H1 (cell line): ENCODE measurements around the gene SPATA16. TPM values are rescaled to one million over a fixed set of nuclear protein-coding genes. Genes with fewer than 3 reads are reported as not detected.

Experiments used
- SP1 ChIP-seq: IDR thresholded peaks from 2 replicates; pipeline ENCODE4 v1.6.1; 2011; ENCODE audit warnings: low read depth, low read length
- TBP ChIP-seq: IDR thresholded peaks from 2 replicates; pipeline ENCODE4 v1.6.1; 2011; ENCODE audit warnings: low read depth, low read length, improper control_type of control experiment
- polyA plus RNA-seq, 7 experiments: library from polyadenylated mRNA; depleted of rRNA in 3 of 7; stranded (reverse) in 5 of 7; unstranded in 2 of 7; fragments of >200 nt in 5 of 7; fragments of 200-250 nt in 2 of 7; gene quantifications; 1 replicate in 5 of 7; 2 replicates in 1 of 7; 4 replicates in 1 of 7; pipeline versions ENCODE4 v1.2.1 to v1.2.3, GENCODE V29; 2011 to 2013; ENCODE audit warnings: missing spikeins in 2 of 7, mixed read lengths in 2 of 7
- total RNA-seq: library from RNA; stranded (reverse); fragmentation: NEBNext Ultra II Directional; extraction: Animal tissue kit (Norgen Biotek cat#: 25700); gene quantifications from 2 replicates; pipeline ENCODE4 v1.2.1, GENCODE V29; 2021

The SPATA16 gene
- total and polyA plus RNA-seq, 2 of the 8 experiments (the other 6 are each of a cell fraction or from before 2014, with no cell fraction given), result 0.05 to 2.7 TPM

DNA sequence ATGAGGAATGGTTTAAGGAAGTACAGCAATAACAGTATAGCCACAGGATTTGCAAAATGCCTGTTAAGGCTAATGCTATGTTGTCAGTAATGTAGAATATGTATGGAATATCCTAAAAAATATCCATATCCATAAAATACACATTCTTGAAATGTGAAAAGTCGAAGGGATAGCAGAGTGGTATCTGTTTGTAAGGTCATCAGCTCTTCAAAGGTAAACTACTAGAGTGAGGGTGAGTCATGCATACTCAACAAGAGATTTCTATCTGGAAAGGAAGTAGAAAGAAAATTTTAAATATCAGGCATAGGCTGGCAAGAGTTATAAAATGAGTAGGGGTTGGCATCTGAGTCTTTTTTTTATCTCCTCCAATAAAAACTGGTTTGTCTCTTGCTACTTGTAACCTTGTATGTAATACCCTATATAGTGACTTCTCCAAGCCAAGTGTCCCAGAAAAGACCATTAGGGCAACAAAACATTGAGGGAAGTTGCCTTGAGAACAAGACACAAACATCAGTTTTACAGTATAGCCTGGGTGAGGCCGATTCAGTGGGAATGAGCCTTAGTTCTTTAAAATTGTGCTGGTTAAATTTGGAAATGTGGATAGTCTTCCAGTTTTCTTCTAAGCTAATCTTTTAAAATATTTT, 103.1 kb downstream of the SPATA16 start (continued):
- TF ChIP-seq SP1 (no peak), TBP (no peak)
